Activated CD4-positive, alpha-beta T cell treated with anti-CD3 and anti-CD28 coated beads for 48 hours (primary cell): ENCODE data around the gene DOCK1.

Source experiments
- DNase-seq: peaks from one replicate; pipeline ENCODE4 v3.0.0-alpha.2; 2020

Gene DOCK1

DNA sequence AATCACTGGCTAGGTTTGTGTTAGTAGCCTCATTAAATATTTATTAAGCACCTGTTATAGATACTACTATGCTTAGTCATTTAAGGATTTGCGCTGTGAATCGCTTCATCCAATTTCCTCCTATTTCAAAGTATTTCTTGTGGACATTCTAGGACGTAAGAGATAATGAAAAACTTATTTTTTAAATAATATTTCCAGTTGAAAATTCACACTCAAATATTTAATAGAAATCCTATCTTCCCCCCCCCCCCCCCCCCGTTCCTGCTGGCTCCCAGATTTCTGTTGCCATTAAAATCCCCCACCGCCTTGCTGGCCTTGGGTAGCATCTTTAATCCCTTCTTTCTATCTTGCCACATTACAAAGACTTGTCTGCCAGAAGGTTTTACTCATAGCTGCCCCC is 285.2 kb downstream of the DOCK1 start:
- DNase-seq: no peak

DNA sequence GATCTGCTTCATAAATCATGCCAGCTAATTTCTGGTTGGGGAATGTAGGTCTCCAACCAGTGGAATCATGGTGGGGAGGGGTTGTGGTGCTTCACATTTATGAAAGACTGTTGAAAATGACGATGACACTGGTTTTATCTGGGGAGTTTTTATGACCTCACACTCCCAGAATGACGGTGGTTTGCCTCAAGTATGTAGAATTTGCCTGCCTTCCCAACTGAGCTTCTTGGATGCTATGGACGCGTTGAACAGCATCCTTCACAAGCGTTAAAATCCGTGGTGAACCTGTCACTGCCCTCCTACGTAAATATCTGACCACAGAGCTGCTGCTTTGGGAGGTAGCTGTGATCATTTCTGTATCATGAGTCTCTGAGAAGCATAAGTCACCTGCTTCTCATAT is 287.9 kb downstream of the DOCK1 start:
- no peak for DNase-seq

DNA sequence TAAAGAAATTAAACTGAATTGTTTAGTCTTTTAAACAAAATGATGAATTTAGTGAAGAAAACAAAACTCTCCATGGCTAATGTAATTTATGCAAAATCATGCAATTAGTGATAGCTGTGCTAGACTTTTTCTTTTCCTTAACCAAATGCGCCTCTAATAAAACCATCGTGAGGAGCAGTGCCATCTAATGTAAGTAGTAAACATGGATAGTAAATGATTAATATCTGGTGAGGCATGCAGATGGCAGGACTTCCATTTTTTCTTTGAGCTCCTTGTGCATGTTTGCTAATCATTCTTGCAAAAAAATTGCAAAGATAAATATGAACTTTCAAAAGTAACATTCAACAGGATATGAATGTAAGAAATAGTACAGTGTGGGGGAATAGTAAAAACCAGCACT is 288.9 kb downstream of the DOCK1 start:
- no peak for DNase-seq

DNA sequence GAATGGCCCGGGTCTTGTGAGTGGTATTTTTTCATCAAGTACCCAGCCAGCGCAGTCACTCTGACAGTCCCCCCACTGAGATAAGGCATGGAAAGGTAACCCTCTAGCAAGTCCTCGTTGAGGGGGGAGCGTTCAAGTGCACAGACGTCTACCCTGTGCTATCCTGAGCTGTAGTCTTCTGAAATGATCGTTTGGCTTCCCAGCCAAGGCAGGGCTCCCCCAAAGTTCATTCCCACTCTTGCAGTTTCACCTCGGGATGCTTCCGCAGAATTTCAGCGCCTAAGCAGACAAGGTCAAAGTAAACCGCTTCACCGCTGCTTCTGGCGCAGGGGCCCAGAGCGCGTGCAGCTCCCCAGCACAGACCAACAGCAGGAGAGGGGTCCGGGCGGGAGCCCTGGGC is 289.4 kb downstream of the DOCK1 start:
- no peak for DNase-seq

DNA sequence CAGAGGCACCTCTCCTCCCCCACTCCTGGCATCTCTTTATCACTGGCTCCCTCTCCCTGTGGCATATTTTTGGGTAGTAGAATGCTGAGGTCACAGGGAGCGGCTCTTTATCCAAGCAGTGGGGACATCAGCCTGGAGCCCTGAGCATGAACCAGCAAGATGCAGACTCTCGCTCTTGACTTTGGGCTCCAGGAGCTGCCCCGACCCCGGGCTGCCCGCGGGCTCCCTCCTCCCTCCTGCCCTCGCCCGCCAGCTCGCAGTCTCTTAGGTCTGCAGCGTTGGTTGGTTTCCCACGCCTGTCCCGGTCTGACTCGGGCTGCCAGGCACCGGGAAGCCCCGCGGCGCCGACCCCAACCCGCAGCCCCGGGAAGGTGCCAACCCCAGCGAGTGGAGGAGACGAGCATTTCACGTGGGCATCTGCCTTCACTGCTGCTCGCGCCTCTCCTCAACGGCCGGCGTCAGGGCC is 289.8 kb downstream of the DOCK1 start:
- no peak for DNase-seq

DNA sequence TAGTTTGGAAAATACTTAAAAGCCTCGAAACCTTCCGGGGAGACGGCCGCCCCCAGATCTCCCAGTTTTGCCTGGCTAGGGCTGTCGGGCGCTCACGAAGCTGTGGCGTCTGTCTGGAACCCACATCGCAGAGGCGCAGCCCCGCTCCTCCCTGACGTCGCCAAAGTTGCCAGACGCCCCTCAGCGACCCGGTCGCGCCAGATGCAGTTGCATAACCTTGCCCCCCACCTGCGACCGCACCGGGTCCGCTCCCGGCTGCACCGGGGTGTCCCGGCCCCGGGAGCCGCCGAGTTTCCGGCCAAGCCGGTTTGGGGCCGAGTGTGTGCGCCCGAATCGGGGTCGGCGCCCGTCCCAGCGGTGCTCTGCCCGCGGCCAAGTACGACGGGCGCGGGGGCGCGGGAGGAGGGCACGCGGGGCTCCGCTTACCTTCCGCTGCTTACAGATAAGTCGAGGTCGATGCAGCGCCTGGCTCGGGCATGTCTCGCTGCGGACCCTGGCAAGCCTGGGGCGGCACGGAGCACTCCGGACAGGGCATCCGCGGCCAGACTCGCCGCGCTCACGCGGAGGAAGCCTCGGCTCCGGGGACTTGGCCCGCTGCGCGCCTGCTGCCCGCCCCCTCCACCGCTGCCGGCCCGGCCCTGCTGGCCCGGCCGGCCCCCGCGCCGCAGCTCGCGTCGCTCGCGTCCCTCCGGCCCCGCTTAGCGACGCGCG is 290.5 kb downstream of the DOCK1 start:
- DNase-seq: no peak

DNA sequence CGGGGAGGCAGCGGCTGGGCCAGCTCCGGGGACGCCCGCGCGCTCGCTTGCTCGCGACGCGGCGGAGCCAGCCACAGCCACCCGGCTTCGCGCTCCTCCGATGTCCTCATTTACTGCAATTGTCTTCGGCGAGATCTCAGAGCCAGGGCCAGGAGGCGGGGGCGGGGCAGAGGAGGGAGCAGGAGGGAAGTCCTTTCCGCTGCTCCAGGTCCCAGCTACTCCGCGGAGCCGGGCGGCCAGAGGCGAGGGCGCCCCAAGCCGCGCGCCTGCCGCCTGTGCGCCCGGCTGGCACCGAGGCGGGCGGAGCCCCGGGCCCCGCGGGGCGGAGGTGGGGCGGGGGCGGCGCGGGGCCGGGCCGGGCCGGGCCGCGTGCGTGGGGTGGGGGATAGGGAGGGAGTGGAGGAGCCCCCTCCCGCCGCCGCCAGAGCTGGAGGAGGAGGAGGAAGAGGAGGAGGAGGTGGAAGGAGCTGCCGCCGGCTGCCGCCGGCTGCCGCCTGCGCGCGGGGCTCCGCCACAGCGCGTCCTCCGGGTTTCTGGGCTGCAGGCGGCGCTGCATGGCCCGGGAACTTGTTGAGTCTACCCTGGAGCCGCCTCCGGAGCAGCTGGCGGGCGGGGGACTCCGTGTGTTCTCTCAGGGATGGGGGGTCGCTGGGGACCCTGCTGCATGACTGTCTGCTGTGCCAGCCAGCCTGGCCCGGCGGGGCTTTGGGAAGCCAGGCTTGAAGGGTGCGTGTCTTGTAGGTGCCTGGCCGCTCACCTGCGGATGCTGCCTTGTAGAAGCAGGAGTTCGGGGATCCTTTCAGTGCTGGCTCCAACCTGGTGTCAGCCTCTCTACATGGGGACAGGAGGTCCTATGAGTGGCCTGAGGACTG is 291.3 kb downstream of the DOCK1 start, which contains the start of gene INSYN2A:
TSS of gene INSYN2A (minus strand) at position 310 of the 872 bp plus-strand sequence. CDS start 20,196 bp downstream, outside the sequence.
- DNase-seq: no peak

DNA sequence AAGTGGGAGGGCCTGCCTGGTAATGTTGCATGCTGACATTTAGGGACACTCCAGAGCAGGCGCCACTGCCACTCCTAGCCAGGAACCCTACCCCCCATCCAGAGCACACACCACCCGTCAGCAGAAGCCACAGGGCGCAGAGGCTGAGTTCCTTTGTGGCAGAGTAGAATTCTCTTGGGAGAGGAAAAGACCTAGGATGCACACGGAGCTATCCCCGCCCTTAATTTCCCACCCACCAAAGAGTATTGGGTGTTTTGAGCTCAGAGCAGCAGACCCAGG is 291.9 kb downstream of the DOCK1 start:
- no peak for DNase-seq

DNA sequence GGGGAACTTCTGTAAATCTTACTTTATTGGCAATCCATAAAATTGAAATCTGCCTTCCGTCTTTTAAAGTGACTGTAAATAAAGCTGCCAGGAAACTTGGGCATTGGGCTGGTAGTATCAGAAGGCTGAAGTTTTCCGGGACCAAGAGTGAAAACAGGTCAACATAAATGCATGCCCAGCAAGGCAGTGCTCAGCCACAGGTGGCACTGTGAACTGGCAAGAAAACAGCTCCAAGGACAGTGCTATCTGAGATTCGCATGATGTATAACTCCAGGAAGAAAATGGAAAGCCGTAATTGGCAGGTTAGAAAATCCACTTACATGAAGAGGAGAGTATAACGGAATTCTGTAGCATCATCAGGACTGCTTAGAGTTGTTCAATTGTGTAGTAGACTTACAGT is 293.1 kb downstream of the DOCK1 start:
- DNase-seq: no peak

DNA sequence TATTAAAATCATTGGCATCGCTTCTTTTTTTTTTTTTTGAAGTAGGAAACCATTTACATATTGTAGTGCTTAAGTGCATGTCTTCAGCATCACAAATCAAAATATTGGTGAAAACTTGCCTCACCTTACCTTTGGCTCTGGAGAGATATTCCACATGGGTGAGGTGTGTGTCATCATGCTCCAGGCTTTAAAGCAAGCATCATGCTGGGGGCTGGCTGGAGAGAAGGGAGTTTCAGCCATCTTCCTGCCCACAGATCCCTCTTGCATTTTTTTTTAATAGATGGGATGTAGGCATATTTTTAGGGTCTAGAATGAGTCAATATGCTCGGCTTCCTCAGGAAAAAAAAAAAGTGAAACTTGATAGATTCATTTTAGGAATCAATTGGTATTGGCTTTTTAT is 293.5 kb downstream of the DOCK1 start:
- no peak for DNase-seq

DNA sequence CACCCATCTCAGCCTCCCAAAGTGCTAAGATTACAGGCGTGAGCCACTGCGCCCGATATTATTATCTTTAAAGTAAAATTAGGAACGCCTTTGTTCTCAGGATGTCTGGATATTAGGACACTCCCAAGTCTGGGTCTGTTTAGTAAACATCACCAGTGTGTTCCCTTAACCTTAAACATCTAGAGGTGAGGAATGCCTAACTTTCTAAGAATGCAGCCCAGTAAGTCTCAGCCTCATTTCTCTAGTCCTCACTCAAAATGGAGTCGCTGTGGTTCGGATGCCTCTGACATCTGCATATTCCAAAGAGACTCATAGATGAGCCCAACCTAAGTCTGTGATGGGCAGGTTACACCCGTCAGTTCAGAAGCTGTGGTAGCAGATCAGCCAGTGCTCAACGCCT is 295.4 kb downstream of the DOCK1 start:
- DNase-seq: no peak

DNA sequence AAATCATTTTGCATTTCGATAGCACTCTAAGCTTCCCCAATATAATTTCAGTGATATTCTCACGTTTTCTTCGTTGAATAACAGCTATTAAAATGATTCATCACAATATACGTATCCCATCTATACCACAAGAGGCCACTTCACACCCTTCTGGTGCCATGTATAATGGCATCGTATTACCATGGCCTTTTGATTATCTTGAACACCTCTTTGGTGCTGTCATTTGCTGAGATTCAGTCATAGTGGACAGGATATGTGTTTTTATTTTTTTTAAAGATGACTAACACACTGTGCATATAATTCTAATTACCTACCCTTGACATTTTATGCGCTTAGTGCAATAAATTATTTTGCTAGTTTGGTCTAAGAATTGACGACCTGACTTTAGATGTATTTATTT is 297.8 kb downstream of the DOCK1 start:
- DNase-seq: no peak

DNA sequence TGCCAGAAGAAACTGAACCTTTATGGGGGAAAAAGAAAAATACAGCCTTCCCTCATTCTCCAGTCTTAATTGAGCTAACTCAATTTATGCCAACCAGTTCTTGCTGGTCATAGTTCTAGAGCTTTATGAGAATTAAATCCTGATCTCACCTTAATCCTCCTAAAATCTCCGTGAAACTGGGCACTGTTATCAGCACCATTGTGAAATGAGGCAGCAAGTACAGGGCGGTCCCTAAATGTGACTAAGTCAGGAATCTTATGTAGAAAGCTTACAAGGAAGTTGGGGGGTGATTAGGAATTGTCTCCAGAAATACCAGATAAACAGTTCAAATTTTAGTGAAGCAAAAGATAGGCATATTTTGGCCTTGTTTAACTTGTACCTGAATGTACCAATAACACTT is 301.9 kb downstream of the DOCK1 start:
- DNase-seq: no peak

DNA sequence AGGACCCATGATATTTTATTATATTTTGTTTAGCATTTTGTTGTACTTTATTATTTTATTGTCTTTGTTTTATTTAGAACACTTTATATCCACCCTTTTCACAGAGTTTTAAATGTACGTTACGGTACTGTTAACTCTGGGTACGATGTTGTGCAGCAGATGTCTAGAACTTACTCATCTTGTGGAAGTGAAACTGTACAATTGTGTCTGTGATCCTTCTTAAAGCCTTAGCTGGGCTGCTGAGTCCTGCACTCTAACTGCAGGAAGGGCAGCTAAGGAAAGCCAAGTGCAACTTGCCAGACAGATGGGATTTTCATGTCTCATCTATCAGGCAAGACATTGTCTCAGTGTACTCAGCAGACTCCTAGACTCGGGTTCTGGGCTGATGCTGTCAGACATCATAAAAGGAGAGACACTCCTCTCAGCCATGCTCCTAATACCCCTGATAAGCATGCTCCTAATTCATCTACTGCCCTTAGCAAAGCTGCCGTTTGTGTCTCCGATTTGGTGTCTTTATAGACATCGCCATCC is 305.8 kb downstream of the DOCK1 start:
- DNase-seq: no peak

DNA sequence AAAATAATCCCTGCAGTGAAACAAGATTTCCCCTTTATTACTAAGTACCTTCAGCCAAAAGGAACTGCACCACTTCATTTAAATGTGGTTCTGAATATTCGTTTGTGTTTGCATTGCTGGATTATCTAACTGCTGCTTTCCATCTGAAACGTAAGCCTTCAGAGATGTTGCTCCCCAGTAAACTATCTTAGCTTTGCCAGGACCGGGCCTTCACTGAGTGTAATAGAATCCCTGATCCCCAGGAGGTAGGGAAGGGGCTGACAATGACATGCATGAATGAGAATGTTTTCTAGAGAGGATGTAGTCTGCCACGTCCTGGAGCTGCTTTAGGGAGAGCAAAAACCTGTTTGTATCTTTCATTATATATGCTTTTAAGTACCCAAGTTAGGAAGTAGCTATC is 310.6 kb downstream of the DOCK1 start:
- no peak for DNase-seq

DNA sequence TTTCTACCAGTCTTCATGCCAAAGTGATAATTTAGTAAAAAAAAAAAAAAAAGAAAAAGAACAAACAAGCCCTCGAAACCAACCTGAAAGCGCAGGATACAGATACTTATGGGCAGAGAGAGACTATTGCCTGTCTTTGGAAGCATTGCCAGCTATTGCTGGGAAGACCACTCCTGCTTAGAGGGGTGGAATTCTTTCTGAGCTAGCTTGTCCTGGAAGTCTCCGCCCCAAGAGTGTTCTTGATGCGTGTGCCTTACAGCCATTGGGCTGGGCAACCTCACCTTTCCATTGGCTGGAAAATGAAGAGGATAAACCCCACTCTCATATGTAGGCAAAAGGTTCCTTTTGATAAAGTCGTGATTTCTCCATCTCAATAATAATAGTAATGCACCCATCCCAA is 311.0 kb downstream of the DOCK1 start:
- no peak for DNase-seq

DNA sequence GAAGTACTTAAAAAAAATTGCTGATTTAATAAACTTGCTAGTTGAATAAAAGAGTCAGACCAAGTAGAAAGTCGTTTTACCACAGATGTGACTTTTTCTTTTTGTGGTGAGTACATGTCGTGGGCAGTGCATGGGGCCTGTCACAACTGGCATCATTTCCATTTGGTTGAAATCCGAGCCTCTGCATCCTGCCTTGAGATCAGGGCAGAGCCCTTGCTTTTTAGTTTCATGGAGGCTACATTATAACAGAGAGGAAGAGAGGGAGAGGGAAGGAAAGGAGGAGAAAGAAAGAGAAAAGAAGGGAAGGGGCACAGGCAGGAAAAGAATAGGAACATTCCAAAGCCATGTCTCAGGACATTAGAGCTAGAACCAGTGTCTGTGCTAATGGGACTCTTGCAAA is 311.6 kb downstream of the DOCK1 start:
- no peak for DNase-seq

DNA sequence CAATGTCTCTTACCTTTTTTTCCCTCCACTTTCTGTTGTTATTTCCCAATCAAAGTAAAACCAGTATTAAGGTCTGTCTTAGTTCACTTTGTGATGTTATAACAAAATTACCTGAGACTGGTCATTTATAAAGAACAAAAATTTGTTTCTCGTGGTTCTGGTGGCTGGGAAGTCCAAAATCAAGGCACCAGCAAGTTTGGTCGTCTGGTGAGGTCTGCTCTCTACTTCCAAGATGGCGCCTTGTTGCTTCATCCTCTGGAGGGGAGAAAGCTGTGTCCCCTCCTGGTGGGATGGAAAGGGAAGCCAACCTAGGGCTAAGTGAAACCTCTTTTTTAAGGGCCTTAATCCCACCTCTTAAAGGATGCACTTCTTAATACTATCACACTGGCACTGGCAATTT is 313.4 kb downstream of the DOCK1 start:
- DNase-seq: no peak

DNA sequence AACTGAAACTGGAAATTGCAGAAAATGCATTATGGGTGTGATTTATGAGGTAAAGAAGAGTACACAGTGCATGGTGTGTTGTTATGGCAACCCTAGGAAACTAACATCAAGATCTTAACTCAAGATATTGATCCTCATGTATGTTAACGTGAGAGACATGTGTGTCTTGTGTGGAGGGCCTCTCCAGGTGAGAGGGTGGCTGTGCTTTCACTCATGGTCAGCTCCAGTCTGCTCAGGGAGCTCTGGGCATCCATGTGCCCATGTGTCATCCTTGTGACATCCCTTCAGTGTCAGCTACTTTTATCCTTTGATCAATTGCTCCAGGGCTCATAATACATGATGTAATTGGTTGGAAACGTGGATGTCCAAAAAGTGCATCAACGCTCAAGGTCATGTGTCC is 316.1 kb downstream of the DOCK1 start:
- DNase-seq: no peak

DNA sequence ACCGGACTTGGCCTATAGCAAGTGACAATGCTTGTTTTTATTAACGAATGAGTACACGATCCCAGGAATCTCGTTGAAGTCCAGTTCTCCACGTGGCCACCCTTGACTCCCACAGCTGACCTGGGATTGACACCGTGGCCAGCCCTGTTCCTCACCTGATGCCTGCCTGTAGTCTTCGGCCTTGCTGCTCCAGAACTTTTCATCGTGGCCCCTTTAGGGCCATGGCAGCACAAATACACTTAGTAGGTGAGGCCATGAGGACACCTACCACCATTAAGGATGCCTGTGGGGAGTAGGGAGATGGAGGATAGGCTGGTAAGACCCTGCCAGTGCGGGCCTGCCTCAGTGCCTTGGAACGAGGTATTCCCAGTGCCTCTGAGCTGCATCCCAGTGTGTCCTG is 321.8 kb downstream of the DOCK1 start:
- no peak for DNase-seq

DNA sequence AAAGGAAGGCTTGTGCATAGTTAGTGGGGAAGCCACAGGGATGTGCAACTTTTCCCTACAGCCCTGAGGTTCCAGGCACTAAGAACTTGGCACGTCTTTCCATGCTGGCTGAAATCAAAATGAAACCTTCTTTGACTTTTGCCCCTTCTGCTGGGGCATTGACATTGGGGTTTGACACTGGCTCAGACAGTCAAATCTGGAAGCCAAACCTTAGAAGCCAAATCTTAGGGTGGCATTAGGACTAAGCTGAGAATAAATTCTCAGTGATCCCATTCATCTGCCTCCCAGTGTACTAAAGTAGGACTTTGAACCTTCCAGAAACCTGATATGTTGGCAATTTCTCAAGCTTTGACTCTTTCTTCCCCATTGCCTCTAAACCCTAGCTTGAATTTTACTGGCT is 322.4 kb downstream of the DOCK1 start:
- DNase-seq: no peak

DNA sequence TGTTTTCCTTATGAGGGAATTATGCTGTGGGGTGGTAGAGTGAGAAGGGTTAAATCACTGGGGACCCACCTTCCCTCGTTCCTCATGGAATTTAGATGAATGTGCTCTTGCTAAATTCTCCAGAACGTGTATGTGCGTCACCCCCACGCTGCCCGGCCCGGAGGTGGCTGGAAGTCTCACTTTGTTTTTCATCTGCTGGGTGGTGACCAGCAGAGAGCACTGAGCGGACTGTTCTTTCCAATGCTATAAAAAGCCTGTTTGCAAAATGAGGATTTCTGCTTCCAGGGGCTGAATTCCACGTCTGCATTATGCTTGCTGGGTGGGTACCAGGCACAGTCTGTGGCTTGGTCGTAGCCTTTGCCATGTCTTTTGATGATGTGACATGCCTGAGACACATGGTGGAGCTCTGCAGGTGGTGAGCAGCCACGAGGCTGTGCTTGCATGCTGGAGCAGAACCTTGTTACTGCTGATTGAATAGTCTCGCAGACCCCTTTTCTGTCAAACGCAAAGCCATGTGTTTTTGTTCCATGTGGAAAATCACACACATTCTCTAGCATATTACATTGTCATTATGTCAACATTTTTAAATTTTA is 323.1 kb downstream of the DOCK1 start:
- no peak for DNase-seq

DNA sequence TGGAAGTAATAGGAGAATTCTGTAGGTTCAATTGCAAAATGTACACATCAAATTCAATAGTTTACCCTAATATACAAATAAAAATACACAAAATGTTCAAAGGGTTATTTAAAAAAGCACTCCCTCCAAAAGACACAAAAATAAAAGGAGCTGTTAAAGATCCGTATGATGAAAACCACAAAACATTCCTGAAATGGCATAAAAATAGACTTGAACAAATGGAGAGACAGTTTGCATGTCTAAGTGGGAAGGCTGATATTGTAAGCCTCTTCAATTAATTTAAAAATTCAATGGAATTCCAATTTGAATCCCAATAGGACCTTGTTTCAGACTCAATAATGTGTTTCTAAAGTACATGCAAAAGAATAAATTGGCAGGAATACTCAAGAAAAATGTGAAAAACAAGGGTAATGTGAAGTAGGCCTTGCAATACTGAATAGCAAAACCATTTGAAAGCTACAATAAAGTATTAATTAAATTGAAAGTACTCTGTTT is 329.1 kb downstream of the DOCK1 start:
- DNase-seq: no peak

DNA sequence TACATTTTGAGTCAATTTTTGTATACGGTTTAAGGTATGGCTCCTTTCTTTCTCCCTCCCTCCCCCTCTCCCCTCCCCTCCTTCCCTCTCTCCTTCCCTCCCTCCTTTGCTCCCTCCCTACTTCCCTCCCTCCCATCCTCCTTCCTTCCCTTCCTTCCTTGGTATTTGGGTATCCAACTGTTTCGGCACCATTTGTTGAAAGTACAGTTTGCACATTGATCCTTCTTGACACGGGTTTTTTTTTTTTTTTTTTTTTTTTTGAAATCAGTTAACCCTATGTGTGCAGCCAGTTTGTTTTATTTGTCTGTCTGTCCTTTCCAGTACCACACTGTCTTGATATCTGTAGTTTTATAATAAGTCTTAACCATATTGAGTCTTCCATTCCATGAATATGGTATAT is 331.0 kb downstream of the DOCK1 start:
- no peak for DNase-seq
